Measurements from ENCODE around the gene DLG2. TPM values are rescaled to one million over a fixed set of nuclear protein-coding genes. Genes with fewer than 3 reads are reported as not detected.

Gene DLG2
- total RNA-seq, 1 donor = 1.3 TPM

DNA sequence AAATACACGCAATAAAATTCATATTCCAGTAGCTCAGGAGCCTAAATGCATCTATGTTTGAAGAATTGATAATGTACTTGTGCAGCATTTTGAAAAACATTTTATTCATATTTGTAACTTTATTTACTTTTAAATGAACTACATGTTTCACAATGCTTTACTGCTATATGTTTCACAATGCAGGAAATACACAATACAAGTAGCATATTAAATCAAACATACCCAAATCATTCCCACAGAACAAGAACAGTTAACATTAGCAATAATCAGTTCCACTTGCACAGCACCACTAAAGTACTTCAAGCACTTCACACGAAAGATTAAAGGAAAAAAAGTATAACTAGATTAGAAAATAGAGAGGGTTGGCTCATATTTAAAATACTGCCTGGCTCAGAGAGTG, 1997.4 kb downstream of the DLG2 start:
- H3K4me3 ChIP-seq (ENCODE audit: low read depth, low read length) = no peak overlapping the region
- TF ChIP-seq, protein P1, sequence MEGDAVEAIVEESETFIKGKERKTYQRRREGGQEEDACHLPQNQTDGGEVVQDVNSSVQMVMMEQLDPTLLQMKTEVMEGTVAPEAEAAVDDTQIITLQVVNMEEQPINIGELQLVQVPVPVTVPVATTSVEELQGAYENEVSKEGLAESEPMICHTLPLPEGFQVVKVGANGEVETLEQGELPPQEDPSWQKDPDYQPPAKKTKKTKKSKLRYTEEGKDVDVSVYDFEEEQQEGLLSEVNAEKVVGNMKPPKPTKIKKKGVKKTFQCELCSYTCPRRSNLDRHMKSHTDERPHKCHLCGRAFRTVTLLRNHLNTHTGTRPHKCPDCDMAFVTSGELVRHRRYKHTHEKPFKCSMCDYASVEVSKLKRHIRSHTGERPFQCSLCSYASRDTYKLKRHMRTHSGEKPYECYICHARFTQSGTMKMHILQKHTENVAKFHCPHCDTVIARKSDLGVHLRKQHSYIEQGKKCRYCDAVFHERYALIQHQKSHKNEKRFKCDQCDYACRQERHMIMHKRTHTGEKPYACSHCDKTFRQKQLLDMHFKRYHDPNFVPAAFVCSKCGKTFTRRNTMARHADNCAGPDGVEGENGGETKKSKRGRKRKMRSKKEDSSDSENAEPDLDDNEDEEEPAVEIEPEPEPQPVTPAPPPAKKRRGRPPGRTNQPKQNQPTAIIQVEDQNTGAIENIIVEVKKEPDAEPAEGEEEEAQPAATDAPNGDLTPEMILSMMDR (IDR thresholded peaks at IDR 0.05; ENCODE audit: insufficient read depth, low read depth, low read length) = no peak
- no peak for DNase-seq (ENCODE audit: low read depth)

DNA sequence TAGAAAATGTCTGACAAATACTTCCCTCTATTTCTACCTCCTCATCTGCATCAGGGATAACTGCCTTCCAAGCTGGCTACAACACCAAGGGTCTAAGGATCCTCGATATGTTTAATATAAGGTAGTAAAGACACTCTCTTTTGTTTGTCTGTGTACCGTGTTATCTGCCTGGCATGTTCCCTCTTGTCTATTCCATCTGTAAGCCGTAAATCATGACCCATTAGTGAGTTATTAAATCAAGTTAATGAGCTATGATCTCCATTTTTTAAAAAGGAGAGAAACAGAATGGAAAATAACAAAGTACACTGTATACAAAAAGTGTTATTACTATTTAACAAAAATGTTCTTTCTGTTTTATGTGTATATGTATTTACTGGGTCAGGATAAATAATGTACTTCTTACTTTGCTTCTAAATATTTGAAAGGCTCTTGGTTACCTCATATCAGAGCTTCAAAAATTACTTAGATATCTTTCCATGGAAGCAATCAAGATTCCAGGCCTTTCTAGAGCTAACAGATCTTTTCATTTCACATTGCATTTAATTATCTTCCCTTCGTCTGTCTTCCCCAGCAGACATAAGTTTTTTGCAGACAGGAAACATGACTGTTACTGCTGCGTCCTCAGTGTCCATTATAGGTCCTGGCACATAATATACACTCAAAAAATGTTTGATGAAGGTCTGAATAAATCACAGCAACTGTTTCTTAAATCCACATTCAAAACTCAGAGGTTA, 1998.4 kb downstream of the DLG2 start:
- no peak for DNase-seq (ENCODE audit: low read depth)
- TF ChIP-seq, protein P1 (IDR thresholded peaks at IDR 0.05; ENCODE audit: insufficient read depth, low read depth, low read length) = no peak
- no peak overlapping the region for H3K4me3 ChIP-seq (ENCODE audit: low read depth, low read length)

DNA sequence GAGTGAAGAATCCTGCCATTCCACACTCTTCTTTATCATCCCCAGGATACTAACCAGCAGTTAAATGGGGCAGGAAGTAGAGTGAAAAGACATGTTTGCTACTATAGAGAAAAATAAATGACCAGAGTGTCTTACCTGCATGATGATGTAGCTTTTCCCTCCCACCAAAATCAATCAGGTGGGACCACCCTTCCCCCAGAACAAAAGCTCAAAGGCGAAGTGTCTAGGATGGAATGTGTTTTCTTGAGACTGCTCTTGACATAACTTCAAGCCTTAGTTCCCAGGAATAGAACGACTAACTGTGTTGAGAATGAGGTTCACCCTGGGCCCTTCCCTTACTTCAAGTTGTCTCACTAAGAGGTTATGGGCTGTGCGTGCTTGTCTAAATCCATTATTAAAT, 2001.8 kb downstream of the DLG2 start:
- TF ChIP-seq, protein P1 (IDR thresholded peaks at IDR 0.05; ENCODE audit: insufficient read depth, low read depth, low read length) = no peak
- H3K4me3 ChIP-seq (ENCODE audit: low read depth, low read length) = no peak overlapping the region
- no peak for DNase-seq (ENCODE audit: low read depth)

DNA sequence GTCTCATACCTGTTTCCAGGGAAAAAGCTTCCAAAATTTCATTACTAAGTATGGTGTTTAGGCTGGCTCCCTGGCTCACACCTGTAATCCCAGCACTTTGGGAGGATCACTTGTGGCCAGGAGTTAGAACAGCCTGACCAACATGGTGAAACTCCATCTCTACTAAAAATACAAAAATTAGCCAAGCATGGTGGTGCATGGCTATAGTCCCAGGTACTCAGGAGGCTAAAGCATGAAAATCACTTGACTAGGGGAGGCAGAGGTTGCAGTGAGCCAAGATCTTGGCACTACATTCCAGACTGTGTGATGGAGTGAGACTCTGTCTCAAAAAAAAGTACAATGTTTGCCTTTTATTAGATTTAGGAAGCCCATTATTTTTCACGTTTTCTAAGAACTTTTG, 2009.5 kb downstream of the DLG2 start:
- TF ChIP-seq, protein P1 (IDR thresholded peaks at IDR 0.05; ENCODE audit: insufficient read depth, low read depth, low read length) = no peak
- no peak overlapping the region for H3K4me3 ChIP-seq (ENCODE audit: low read depth, low read length)
- DNase-seq (ENCODE audit: low read depth) = no peak

DNA sequence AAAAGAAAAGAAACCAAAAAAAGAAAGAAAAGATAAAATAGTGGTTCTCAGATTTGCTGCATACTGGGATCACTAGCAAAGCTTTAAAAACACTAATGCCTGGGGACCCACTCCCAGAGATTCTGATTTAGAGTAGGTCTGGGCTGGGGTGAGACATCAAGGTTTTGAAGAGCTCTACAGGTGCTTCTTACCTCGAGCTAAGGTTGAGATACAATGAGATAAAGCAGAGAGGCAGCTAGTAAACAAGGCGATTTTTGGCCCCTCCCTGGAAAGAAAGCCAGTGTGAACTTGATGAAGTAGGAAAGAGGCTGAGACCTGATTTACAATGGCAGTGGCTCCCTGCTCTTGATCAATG, 2013.4 kb downstream of the DLG2 start:
- DNase-seq (ENCODE audit: low read depth) = no peak
- TF ChIP-seq, protein P1 (IDR thresholded peaks at IDR 0.05; ENCODE audit: insufficient read depth, low read depth, low read length) = no peak
- H3K4me3 ChIP-seq (ENCODE audit: low read depth, low read length) = no peak overlapping the region

DNA sequence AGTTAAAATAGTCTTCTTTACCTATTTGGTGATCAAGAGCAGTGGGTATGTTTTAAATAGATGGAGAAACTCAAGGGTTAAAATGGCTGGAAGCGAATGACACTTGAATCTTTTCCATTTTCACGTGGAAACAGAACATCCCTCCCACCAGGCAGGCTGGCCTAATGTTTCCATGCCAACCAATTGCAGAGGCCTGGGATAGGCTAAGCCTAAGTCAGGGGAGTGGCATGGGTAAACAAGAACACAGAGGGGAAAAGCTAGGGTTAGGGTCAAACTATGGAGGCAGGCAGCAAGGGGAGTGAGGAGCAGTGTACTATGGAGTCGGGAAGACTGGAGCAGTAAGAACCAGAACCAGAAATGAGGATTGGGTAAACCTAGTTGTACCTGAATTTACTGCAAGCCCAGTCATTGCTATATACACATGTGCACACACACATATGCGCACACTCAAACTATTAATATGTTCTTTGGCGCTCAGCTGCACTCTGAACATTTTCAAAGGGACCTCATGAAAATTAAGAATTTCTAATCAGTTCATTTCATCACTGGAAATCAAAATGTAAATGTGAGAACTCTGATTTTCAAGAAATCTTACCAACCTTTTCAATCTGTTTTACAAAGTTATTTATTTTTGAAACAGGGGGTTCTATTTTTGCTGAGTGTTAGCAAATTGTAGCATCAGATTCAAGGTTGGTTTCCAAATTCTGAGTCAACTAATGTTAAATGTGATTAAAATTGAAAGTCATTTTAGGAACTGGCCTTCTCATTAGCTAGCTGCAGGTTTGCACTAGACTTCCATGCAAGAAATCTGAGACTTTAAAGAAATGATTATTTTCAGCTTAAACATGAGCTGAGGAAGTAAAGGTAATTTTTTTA, 2014.0 kb downstream of the DLG2 start:
- H3K4me3 ChIP-seq (ENCODE audit: low read depth, low read length) = no peak overlapping the region
- TF ChIP-seq, protein P1 (IDR thresholded peaks at IDR 0.05; ENCODE audit: insufficient read depth, low read depth, low read length) = no peak
- no peak for DNase-seq (ENCODE audit: low read depth)
